Neural cell (in vitro differentiated cells): ENCODE data around the gene RASGRP1. TPM values are rescaled to one million over a fixed set of nuclear protein-coding genes. Genes with fewer than 3 reads are reported as not detected.

Source experiments
- H2AFZ ChIP-seq: fragments of 200-600, 300-800 bp; sonication (generic), shearing (Covaris generic); 2 replicates; pipeline ENCODE4 v1.6.0; 2014; ENCODE audit warnings: low read depth, mild to moderate bottlenecking, antibody characterized with exemption, low read length, moderate library complexity
- H3F3A ChIP-seq: fragments of 200-600 bp; shearing (Covaris generic); 2 replicates; pipeline ENCODE4 v1.6.1; 2016; ENCODE audit warnings: mild to moderate bottlenecking, moderate library complexity, mixed read lengths, antibody characterized with exemption, low read length; ENCODE audit not compliant: insufficient read depth, poor library complexity, severe bottlenecking
- H3K27ac ChIP-seq: fragments of 200-600, 300-800 bp; sonication (generic), shearing (Covaris generic); 2 replicates; pipeline ENCODE4 v1.5.1; 2014; ENCODE audit warnings: mild to moderate bottlenecking, low read length, moderate library complexity
- H3K27me3 ChIP-seq: fragments of 300-800, 200-600 bp; sonication (generic), shearing (Covaris generic); 2 replicates; pipeline ENCODE4 v1.6.0; 2014; ENCODE audit warnings: mild to moderate bottlenecking, low read depth, low read length, moderate library complexity; ENCODE audit not compliant: insufficient read depth
- H3K36me3 ChIP-seq: fragments of 300-800, 200-600 bp; sonication (generic), shearing (Covaris generic); 2 replicates; pipeline ENCODE4 v1.5.1; 2014; ENCODE audit warnings: mild to moderate bottlenecking, antibody characterized with exemption, low read length, moderate library complexity; ENCODE audit not compliant: insufficient read depth
- H3K4me2 ChIP-seq: fragments of 300-800, 200-600 bp; sonication (generic), shearing (Covaris generic); 2 replicates; pipeline ENCODE4 v1.6.0; 2014; ENCODE audit warnings: mild to moderate bottlenecking, low read length
- H3K4me3 ChIP-seq: fragments of 300-800, 200-600 bp; sonication (generic), shearing (Covaris generic); 2 replicates; pipeline ENCODE4 v1.5.1; 2014; ENCODE audit warnings: mild to moderate bottlenecking, low read length, moderate library complexity
- H3K79me2 ChIP-seq: fragments of 200-600 bp; shearing (Covaris generic); replicated peaks from 2 replicates; pipeline ENCODE4 v1.6.0; 2014; ENCODE audit warnings: mild to moderate bottlenecking, low read length, moderate library complexity; ENCODE audit not compliant: insufficient read depth
- H3K9ac ChIP-seq: fragments of 300-800, 200-600 bp; sonication (generic), shearing (Covaris generic); 2 replicates; pipeline ENCODE4 v1.6.1; 2016; ENCODE audit warnings: mild to moderate bottlenecking, low read length, mixed read lengths
- H3K9me2 ChIP-seq: fragments of 200-600 bp; shearing (Covaris generic); 2 replicates; pipeline ENCODE4 v1.6.1; 2016; ENCODE audit warnings: mild to moderate bottlenecking, low read length, mixed read lengths; ENCODE audit not compliant: insufficient read depth
- H3K9me3 ChIP-seq: fragments of 200-600, 300-800 bp; sonication (generic), shearing (Covaris generic); 2 replicates; pipeline ENCODE4 v1.6.1; 2016; ENCODE audit warnings: mild to moderate bottlenecking, mixed run types, low read length, moderate library complexity, mixed read lengths
- H4K20me1 ChIP-seq: fragments of 200-600 bp; shearing (Covaris generic); 2 replicates; pipeline ENCODE4 v1.6.1; 2016; ENCODE audit warnings: mild to moderate bottlenecking, mixed run types; ENCODE audit not compliant: insufficient read depth
- EP300 ChIP-seq: fragments of 450-650 bp; conservative IDR thresholded peaks from 2 replicates; pipeline ENCODE4 v1.6.1; 2014; ENCODE audit warnings: antibody characterized with exemption, mild to moderate bottlenecking, moderate library complexity; ENCODE audit not compliant: poor library complexity, severe bottlenecking
- EZH2 ChIP-seq: fragments of 200-600, 300-800 bp; shearing (Covaris generic), sonication (generic); IDR thresholded peaks from 2 replicates; pipeline ENCODE4 v1.6.1; 2014; ENCODE audit warnings: antibody characterized with exemption, low read length, borderline replicate concordance, mild to moderate bottlenecking; ENCODE audit not compliant: insufficient read depth, poor library complexity, severe bottlenecking
- MXI1 ChIP-seq: fragments of 450-650 bp; conservative IDR thresholded peaks from 2 replicates; pipeline ENCODE4 v1.6.1; 2014; ENCODE audit warnings: antibody characterized with exemption, mild to moderate bottlenecking; ENCODE audit not compliant: poor library complexity, severe bottlenecking
- POLR2AphosphoS5 ChIP-seq: IDR thresholded peaks from 2 replicates; pipeline ENCODE4 v1.6.1; 2012
- RAD21 ChIP-seq: fragments of 450-650 bp; conservative IDR thresholded peaks from 2 replicates; pipeline ENCODE4 v1.6.1; 2014; ENCODE audit warnings: antibody characterized with exemption, mild to moderate bottlenecking, moderate library complexity
- REST ChIP-seq: IDR thresholded peaks from 2 replicates; pipeline ENCODE4 v1.6.1; 2012; ENCODE audit warnings: borderline replicate concordance
- SMC3 ChIP-seq: fragments of 450-650 bp; conservative IDR thresholded peaks from 2 replicates; pipeline ENCODE4 v1.6.1; 2014; ENCODE audit warnings: antibody characterized with exemption, mild to moderate bottlenecking, moderate library complexity; ENCODE audit not compliant: poor library complexity
- TAF1 ChIP-seq: IDR thresholded peaks from 2 replicates; pipeline ENCODE4 v1.6.1; 2012; ENCODE audit warnings: low read depth
- polyA plus RNA-seq: library from polyadenylated mRNA; depleted of rRNA; stranded (reverse); fragments of >200 nt; gene quantifications from 2 replicates; pipeline ENCODE4 v1.2.3, GENCODE V29; 2014
- TF ChIP-seq, protein P1 (sequence below): fragments of 450-650 bp; IDR thresholded peaks from 2 replicates; pipeline ENCODE4 v1.5.1; 2014; ENCODE audit warnings: antibody characterized with exemption, mild to moderate bottlenecking, moderate library complexity; ENCODE audit not compliant: poor library complexity, severe bottlenecking

RASGRP1 gene
- polyA plus RNA-seq, 1 donor from 2014 or later, result 3.1 TPM

GRCh38 chr15:38603672-38604071 lies 39.1 kb upstream of the RASGRP1 start:
- Histone ChIP-seq H3K27me3 (no peaks in the 10 kb centered on the region), H3K9ac (no peak overlapping the region), H3K4me3 (no peak overlapping the region), H3K9me3 (no peaks in the 10 kb centered on the region), H3K27ac (no peak overlapping the region), H3F3A (no peaks in the 10 kb centered on the region), H3K79me2 (no peaks in the 10 kb centered on the region), H3K36me3 (no peaks in the 10 kb centered on the region), H4K20me1 (no peaks in the 10 kb centered on the region), H2AFZ (no peak overlapping the region), H3K4me2 (no peak overlapping the region), H3K9me2 (no peaks in the 10 kb centered on the region)
- TF ChIP-seq MXI1 (no peak), POLR2AphosphoS5 (no peak), REST (no peak), EP300 (no peak), TAF1 (no peak), SMC3 (no peak), RAD21 (no peak), EZH2 (no peak)
- TF ChIP-seq, protein P1, sequence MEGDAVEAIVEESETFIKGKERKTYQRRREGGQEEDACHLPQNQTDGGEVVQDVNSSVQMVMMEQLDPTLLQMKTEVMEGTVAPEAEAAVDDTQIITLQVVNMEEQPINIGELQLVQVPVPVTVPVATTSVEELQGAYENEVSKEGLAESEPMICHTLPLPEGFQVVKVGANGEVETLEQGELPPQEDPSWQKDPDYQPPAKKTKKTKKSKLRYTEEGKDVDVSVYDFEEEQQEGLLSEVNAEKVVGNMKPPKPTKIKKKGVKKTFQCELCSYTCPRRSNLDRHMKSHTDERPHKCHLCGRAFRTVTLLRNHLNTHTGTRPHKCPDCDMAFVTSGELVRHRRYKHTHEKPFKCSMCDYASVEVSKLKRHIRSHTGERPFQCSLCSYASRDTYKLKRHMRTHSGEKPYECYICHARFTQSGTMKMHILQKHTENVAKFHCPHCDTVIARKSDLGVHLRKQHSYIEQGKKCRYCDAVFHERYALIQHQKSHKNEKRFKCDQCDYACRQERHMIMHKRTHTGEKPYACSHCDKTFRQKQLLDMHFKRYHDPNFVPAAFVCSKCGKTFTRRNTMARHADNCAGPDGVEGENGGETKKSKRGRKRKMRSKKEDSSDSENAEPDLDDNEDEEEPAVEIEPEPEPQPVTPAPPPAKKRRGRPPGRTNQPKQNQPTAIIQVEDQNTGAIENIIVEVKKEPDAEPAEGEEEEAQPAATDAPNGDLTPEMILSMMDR, result no peak

GRCh38 chr15:38602910-38603670 lies 38.5 kb upstream of the RASGRP1 start:
- Histone ChIP-seq H3K9me2 (no peaks in the 10 kb centered on the region), H3K27me3 (no peaks in the 10 kb centered on the region), H3K9ac (no peak overlapping the region), H2AFZ (no peak overlapping the region), H3K9me3 (no peaks in the 10 kb centered on the region), H3K4me2 (no peak overlapping the region), H4K20me1 (no peaks in the 10 kb centered on the region), H3K79me2 (no peaks in the 10 kb centered on the region), H3F3A (no peaks in the 10 kb centered on the region), H3K4me3 (no peak overlapping the region), H3K27ac (no peak overlapping the region), H3K36me3 (no peaks in the 10 kb centered on the region)
- TF ChIP-seq EP300 (no peak), EZH2 (no peak), REST (no peak), TAF1 (no peak), SMC3 (no peak), POLR2AphosphoS5 (no peak), RAD21 (no peak), MXI1 (no peak)
- TF ChIP-seq, protein P1, result no peak
